ENCODE results near the gene LRRK1.

Gene LRRK1

DNA sequence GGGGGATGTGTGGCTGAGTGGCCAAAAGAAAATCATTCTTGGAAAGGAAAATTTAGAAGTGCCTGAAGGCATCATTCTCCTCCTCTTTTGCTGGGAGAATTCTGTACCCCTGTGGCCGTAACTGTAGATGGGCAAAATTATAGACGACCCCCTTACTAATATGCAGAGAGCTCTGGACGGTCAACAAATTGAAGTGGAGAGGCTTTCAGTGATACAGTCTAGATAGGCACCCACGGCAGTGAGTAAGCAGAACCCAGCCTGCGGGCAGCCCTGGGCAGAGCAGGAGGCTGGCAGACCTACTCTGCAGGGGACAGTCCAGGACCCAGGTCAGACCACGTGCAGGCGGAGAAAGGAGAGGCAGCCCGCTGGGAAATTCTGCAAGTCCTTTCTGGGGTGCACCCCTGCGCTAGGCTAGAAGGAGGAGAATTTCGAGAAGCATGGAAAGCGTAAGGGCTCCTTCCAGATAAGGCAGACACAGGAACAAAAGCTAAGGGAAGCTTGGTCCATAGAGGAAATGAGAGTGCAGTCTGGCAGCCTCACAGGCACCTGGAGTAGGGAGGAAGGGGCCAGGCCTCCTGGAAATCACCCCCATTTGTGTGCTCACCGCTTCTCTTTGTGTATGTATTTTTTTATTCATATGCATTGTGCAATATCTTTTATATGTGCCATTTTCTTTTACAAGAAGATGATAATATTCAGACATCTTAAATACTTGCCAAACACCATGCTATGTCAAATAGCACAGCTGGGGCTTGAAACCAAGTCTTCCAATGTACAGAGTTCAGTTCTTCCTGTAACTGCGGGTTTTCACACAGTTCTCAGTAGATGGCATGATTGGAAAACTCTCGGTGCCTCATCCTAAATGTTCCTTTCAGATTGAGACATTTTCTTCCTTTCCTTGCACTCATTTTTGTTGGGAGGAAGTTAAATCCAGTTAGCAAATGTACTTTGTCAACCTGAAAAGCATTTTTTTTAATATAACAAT, 40.2 kb downstream of the LRRK1 start:
- Histone ChIP-seq H3K9me3 (no peaks in the 10 kb centered on the region), H3K4me3 (no peak overlapping the region), H3K27me3 (no peaks in the 10 kb centered on the region), H4K20me1 (no peaks in the 10 kb centered on the region), H3K36me3 (no peaks in the 10 kb centered on the region), H3K4me2 (no peak overlapping the region), H3K27ac (no peak overlapping the region), H3K9ac (no peak overlapping the region), H3K4me1 (no peaks in the 10 kb centered on the region)
- no peak for TF ChIP-seq Cebpa-rat (IDR thresholded peaks at IDR 0.05)

DNA sequence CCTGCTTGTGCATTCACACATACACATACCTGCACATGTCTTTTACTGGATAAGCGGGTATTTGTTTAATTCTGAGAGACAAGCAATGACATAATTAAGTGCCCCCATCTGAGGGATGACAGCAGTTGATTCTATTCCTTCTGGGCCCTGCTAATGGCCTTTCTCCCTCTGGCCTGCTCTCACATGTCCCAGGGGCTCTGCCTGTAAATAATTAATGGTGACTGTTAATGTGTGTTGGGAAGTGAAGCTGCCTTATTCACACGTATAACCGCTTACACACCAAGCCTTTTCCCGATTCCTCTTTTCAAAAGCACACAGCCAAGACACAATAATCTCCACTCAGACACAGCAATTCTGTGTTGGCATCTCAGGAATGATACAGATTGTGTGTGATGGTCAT, 47.8 kb downstream of the LRRK1 start:
- H3K27me3 ChIP-seq: no peaks in the 10 kb centered on the region
- TF ChIP-seq Cebpa-rat (IDR thresholded peaks at IDR 0.05): no peak
- H3K4me3 ChIP-seq: no peak overlapping the region
- H3K9me3 ChIP-seq: peaks cover 15% of the 10 kb centered on the region
- H3K4me1 ChIP-seq: no peaks in the 10 kb centered on the region
- no peak overlapping the region for H3K9ac ChIP-seq
- H3K4me2 ChIP-seq: no peak overlapping the region
- H4K20me1 ChIP-seq: no peaks in the 10 kb centered on the region
- H3K27ac ChIP-seq: no peak overlapping the region
- no peaks in the 10 kb centered on the region for H3K36me3 ChIP-seq

DNA sequence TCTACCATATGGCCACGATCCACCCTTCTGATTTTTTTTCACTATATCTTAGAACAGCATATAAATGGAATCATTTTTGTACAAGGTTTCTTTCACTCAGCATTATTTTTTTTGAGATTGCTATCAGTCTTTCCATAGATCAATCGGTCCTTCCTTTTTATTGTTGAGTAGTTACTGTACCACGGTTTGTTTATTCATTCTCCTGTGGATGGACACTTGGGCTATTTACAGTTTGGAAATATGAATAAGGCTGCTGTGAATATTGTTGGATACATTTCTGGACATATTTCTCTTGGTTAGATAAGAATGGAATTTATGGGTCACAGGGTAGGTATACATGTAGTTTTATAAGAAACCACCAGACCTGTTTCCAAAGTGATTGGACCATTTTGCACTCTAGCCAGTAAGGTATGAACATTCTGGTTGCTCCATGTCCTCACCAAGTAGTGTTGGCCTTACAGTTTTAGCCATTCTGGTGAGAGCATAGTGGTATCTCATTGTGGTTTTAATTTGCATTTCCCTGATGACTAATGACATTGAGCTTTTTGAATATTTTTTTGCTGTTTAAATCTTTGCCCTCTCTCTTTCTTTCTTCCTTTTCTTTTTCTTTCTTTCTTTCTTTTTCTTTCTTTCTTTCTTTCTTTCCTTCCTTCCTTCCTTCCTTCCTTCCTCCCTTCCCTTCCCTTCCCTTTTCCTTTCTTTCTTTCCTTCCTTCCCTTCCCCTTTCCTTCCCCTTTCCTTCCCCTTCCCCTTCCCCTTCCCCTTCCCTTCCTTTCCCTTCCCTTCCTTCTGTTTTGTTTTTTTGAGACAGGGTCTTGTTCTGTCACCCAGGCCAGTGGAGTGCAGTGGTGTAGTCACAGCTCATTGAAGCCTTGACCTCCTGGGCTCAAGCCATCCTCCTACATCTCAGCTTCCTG, 49.2 kb downstream of the LRRK1 start:
- H3K4me2 ChIP-seq: no peak overlapping the region
- no peak overlapping the region for H3K9ac ChIP-seq
- no peak for TF ChIP-seq Cebpa-rat (IDR thresholded peaks at IDR 0.05)
- no peaks in the 10 kb centered on the region for H3K36me3 ChIP-seq
- H3K27me3 ChIP-seq: no peaks in the 10 kb centered on the region
- H3K4me1 ChIP-seq: no peaks in the 10 kb centered on the region
- no peak overlapping the region for H3K27ac ChIP-seq
- no peak overlapping the region for H3K4me3 ChIP-seq
- no peaks in the 10 kb centered on the region for H4K20me1 ChIP-seq
- peaks cover 21% of the 10 kb centered on the region for H3K9me3 ChIP-seq

- Histone ChIP-seq H4K20me1 (no peaks in the 10 kb centered on the region), H3K27ac (no peak overlapping the region), H3K27me3 (no peaks in the 10 kb centered on the region), H3K36me3 (no peaks in the 10 kb centered on the region), H3K4me2 (no peak overlapping the region), H3K9me3 (peaks cover 29% of the 10 kb centered on the region), H3K4me1 (no peaks in the 10 kb centered on the region), H3K4me3 (no peak overlapping the region), H3K9ac (no peak overlapping the region)
- no peak for TF ChIP-seq Cebpa-rat (IDR thresholded peaks at IDR 0.05)
Observed at GRCh38 chr15:100972975-100973350, 53.8 kb downstream of the LRRK1 start.

- no peak overlapping the region for H3K9ac ChIP-seq
- H3K4me3 ChIP-seq: no peak overlapping the region
- no peak overlapping the region for H3K27ac ChIP-seq
- H3K4me2 ChIP-seq: no peak overlapping the region
- H3K4me1 ChIP-seq: no peaks in the 10 kb centered on the region
- H3K36me3 ChIP-seq: no peaks in the 10 kb centered on the region
- no peaks in the 10 kb centered on the region for H3K27me3 ChIP-seq
- H3K9me3 ChIP-seq: peaks cover 29% of the 10 kb centered on the region
- no peaks in the 10 kb centered on the region for H4K20me1 ChIP-seq
- no peak for TF ChIP-seq Cebpa-rat (IDR thresholded peaks at IDR 0.05)
Observed at GRCh38 chr15:100973351-100974111, 54.4 kb downstream of the LRRK1 start.

DNA sequence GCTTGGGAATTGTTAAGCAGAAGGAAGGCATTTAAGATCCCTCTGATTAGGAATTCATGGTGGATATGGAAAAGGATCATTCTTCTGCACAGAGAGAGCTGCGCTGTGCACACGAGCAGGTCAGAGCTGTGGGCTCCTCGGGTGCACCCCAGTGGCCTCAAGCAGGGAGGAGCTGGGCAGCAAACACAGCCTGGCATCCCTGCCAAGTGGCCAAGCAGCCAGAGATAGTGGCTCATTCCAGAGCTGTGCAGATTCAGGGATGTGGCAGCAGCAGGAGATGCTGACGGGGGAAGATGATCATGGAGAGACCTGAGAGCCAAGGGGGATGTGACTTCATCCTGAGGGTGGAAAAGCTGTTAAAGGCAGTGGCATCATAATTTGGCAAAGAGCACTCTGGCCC, 55.9 kb downstream of the LRRK1 start:
- no peaks in the 10 kb centered on the region for H4K20me1 ChIP-seq
- H3K4me3 ChIP-seq: no peak overlapping the region
- TF ChIP-seq Cebpa-rat (IDR thresholded peaks at IDR 0.05): no peak
- H3K4me2 ChIP-seq: no peak overlapping the region
- H3K4me1 ChIP-seq: no peaks in the 10 kb centered on the region
- H3K9me3 ChIP-seq: peaks cover 23% of the 10 kb centered on the region
- no peaks in the 10 kb centered on the region for H3K27me3 ChIP-seq
- no peak overlapping the region for H3K27ac ChIP-seq
- no peaks in the 10 kb centered on the region for H3K36me3 ChIP-seq
- H3K9ac ChIP-seq: no peak overlapping the region

- no peaks in the 10 kb centered on the region for H3K9me3 ChIP-seq
- no peak overlapping the region for H3K27ac ChIP-seq
- peak overlapping the region; percentile 6; the same call in 1 of the 2 replicates for H3K4me2 ChIP-seq
- H3K9ac ChIP-seq: no peak overlapping the region
- no peak for TF ChIP-seq Cebpa-rat (IDR thresholded peaks at IDR 0.05)
- no peaks in the 10 kb centered on the region for H3K27me3 ChIP-seq
- H3K4me3 ChIP-seq: no peak overlapping the region
- no peaks in the 10 kb centered on the region for H4K20me1 ChIP-seq
- H3K4me1 ChIP-seq: peaks cover 10% of the 10 kb centered on the region
- no peaks in the 10 kb centered on the region for H3K36me3 ChIP-seq
Observed at GRCh38 chr15:100980410-100981046, 61.4 kb downstream of the LRRK1 start.

DNA sequence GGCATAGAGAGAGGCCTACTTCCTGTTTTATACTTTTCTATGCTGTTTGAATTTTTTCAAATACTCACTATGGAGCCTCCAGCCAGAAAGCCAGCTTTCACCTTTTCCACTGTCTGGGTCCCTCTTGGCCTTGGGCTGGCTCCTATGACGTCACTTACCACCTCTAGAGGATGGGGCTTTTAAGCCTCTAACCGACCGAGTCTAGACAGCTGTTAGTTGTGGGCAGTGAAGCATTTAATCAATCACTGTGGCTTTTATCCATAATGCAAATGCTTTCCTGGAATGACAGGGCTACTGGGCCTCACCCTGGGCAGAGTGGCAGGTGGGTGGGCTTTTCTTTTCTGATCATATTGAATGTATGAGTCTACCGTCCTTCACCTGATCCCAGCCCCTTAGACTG, 61.9 kb downstream of the LRRK1 start:
- no peak overlapping the region for H3K27ac ChIP-seq

DNA sequence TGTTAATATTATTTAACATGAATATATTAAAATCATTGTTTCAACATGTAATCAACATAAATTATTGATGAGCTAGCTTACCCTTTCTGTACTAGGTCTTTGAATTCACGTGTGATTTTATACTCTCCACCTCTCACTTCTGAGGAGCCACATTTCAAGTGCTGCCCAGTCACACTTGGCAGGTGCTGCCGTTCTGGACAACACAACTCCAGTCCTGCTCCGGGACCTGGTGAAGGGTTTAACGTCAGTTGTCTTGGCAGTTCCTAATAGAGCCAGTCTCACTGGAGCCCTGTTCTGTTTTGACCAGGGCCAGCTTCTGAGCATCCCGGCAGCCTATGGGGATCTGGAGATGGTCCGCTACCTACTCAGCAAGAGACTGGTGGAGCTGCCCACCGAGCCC, 64.1 kb downstream of the LRRK1 start:
- H3K4me1 ChIP-seq: peaks cover 10% of the 10 kb centered on the region
- H3K9me3 ChIP-seq: no peaks in the 10 kb centered on the region
- no peak for TF ChIP-seq Cebpa-rat (IDR thresholded peaks at IDR 0.05)
- H3K4me2 ChIP-seq: no peak overlapping the region
- no peaks in the 10 kb centered on the region for H4K20me1 ChIP-seq
- no peaks in the 10 kb centered on the region for H3K27me3 ChIP-seq
- H3K9ac ChIP-seq: no peak overlapping the region
- no peak overlapping the region for H3K4me3 ChIP-seq
- H3K27ac ChIP-seq: no peak overlapping the region
- H3K36me3 ChIP-seq: no peaks in the 10 kb centered on the region

More for the DNA sequence above, 61.9 kb downstream of the LRRK1 start:
- no peak overlapping the region for H3K4me3 ChIP-seq
- H4K20me1 ChIP-seq: no peaks in the 10 kb centered on the region
- H3K9me3 ChIP-seq: no peaks in the 10 kb centered on the region
- no peaks in the 10 kb centered on the region for H3K27me3 ChIP-seq
- H3K4me1 ChIP-seq: peaks cover 10% of the 10 kb centered on the region
- no peaks in the 10 kb centered on the region for H3K36me3 ChIP-seq
- H3K9ac ChIP-seq: no peak overlapping the region
- peak overlapping the region; percentile 6 for H3K4me2 ChIP-seq
- TF ChIP-seq Cebpa-rat (IDR thresholded peaks at IDR 0.05): no peak
